Smooth muscle cell (in vitro differentiated cells): ENCODE results near the gene PRR5L. TPM values are rescaled to one million over a fixed set of nuclear protein-coding genes. Genes with fewer than 3 reads are reported as not detected.

Experiments used
- DNase-seq: peaks from one replicate; lab custom pipeline; 2025; ENCODE audit not compliant: unreplicated experiment; lab: John Stamatoyannopoulos, UW
- H2AFZ ChIP-seq: fragments of 200-600 bp; sonication (generic); 2 replicates; pipeline ENCODE4 v1.6.0; 2016; ENCODE audit warnings: antibody characterized with exemption, low read depth, mild to moderate bottlenecking
- H3F3A ChIP-seq: fragments of 200-600 bp; sonication (generic); 2 replicates; pipeline ENCODE4 v1.6.0; 2017; ENCODE audit warnings: antibody characterized with exemption, low read depth
- H3K27ac ChIP-seq: fragments of 200-600 bp; sonication (generic); 2 replicates; pipeline ENCODE4 v1.5.1; 2016; ENCODE audit warnings: low read depth, mild to moderate bottlenecking
- H3K27me3 ChIP-seq: fragments of 200-600 bp; sonication (generic); 2 replicates; pipeline ENCODE4 v1.6.1; 2016; ENCODE audit warnings: low read depth, mild to moderate bottlenecking
- H3K36me3 ChIP-seq: fragments of 200-600 bp; sonication (generic); 2 replicates; pipeline ENCODE4 v1.5.1; 2016; ENCODE audit warnings: low read depth
- H3K4me1 ChIP-seq: fragments of 200-600 bp; sonication (generic); 2 replicates; pipeline ENCODE4 v1.5.1; 2016; ENCODE audit warnings: low read depth
- H3K4me2 ChIP-seq: fragments of 200-600 bp; sonication (generic); 2 replicates; pipeline ENCODE4 v1.6.0; 2016; ENCODE audit warnings: mild to moderate bottlenecking
- H3K4me3 ChIP-seq: fragments of 200-600 bp; sonication (generic); 2 replicates; pipeline ENCODE4 v1.5.1; 2016; ENCODE audit warnings: mild to moderate bottlenecking
- H3K79me2 ChIP-seq: fragments of 200-600 bp; sonication (generic); 2 replicates; pipeline ENCODE4 v1.6.0; 2016; ENCODE audit warnings: low read depth, mild to moderate bottlenecking
- H3K9ac ChIP-seq: fragments of 200-600 bp; sonication (generic); 2 replicates; pipeline ENCODE4 v1.6.0; 2016; ENCODE audit warnings: low read depth
- H3K9me3 ChIP-seq: fragments of 200-600 bp; sonication (generic); replicated peaks from 2 replicates; pipeline ENCODE4 v1.5.1; 2016; ENCODE audit warnings: low read depth
- H4K20me1 ChIP-seq: fragments of 200-600 bp; sonication (generic); 2 replicates; pipeline ENCODE4 v1.6.0; 2016; ENCODE audit warnings: low read depth
- WGBS: methylation state at CpG from one replicate; pipeline ENCODE4 v1.1.7; 2016; ENCODE audit warnings: low lambda C conversion rate; 5-methylcytosine and 5-hydroxymethylcytosine counted together
- polyA plus RNA-seq: library from polyadenylated mRNA; unstranded; fragments of >200 nt; fragmentation: Nextera tagmentation; extraction: Ambion mirVana; gene quantifications from 2 replicates; pipeline ENCODE4 v1.2.1, GENCODE V29; 2016
- total RNA-seq: library from RNA; depleted of rRNA; stranded (reverse); fragments of >200 nt; gene quantifications from 2 replicates; pipeline ENCODE4 v1.2.3, GENCODE V29; 2014
- TF ChIP-seq, protein P1 (sequence below): fragments of 200-600 bp; sonication (generic); IDR thresholded peaks from 2 replicates; pipeline ENCODE4 v1.5.1; 2017; ENCODE audit warnings: borderline replicate concordance, mild to moderate bottlenecking, antibody characterized with exemption; ENCODE audit not compliant: insufficient read depth, poor library complexity, severe bottlenecking

Gene PRR5L
- total and polyA plus RNA-seq, 2 experiments from 2014 or later, result 21.4 to 41.4 TPM

DNA sequence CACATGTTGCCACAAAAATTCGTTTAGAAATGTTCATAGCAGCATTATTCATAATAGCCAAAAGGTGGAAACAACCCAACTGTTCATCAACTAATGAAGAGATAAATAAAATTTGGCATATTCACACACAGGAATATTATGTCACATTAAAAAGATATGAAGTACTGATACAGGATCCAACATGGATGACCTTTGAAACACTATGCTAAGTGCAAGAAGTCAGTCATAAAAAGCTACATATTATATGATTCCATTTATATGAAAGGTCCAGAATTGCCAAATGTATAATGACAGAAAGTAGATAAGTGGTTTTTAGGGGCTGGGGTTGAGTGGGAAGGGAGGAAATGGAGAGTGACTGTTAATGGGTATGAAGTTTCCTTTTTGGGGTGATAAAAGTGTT is 9.0 kb downstream of the PRR5L start:
- Histone ChIP-seq H4K20me1 (no peaks in the 10 kb centered on the region), H3K9me3 (no peaks in the 10 kb centered on the region), H3K4me3 (no peak overlapping the region), H3K27me3 (no peaks in the 10 kb centered on the region), H3K27ac (no peak overlapping the region), H3K9ac (no peak overlapping the region), H3K79me2 (no peaks in the 10 kb centered on the region), H3K36me3 (no peaks in the 10 kb centered on the region), H3K4me2 (no peak overlapping the region), H2AFZ (no peak overlapping the region), H3F3A (no peaks in the 10 kb centered on the region), H3K4me1 (no peaks in the 10 kb centered on the region)
- 30% methylated on average over 1 of the region's 1 CpG for WGBS
- TF ChIP-seq, protein P1, sequence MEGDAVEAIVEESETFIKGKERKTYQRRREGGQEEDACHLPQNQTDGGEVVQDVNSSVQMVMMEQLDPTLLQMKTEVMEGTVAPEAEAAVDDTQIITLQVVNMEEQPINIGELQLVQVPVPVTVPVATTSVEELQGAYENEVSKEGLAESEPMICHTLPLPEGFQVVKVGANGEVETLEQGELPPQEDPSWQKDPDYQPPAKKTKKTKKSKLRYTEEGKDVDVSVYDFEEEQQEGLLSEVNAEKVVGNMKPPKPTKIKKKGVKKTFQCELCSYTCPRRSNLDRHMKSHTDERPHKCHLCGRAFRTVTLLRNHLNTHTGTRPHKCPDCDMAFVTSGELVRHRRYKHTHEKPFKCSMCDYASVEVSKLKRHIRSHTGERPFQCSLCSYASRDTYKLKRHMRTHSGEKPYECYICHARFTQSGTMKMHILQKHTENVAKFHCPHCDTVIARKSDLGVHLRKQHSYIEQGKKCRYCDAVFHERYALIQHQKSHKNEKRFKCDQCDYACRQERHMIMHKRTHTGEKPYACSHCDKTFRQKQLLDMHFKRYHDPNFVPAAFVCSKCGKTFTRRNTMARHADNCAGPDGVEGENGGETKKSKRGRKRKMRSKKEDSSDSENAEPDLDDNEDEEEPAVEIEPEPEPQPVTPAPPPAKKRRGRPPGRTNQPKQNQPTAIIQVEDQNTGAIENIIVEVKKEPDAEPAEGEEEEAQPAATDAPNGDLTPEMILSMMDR, result no peak
- no peak for DNase-seq

DNA sequence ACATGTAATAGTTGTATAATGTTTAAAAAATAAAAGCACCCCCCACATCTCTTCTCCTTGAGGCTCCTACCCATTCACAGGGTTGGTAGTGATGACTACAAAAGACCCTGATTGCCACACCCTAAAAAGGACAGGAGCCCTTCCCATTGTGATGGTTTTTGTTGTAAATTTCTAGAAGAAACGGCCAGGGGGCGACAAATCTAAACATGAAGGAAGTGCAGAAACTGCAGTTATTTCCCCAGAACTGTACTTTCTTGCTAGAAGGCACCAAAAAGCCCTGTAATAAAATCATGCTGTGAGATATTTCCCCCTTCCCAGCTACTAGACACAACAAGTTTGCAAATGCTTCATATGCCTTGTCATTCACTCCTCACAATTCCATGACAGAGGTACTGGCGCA is 10.8 kb downstream of the PRR5L start:
- WGBS, result 32% methylated on average over 3 of the region's 3 CpGs
- H3K9me3 ChIP-seq, result no peaks in the 10 kb centered on the region
- TF ChIP-seq, protein P1, result peak; percentile 60
- no peak for DNase-seq
- H4K20me1 ChIP-seq, result no peaks in the 10 kb centered on the region
- H3K27ac ChIP-seq, result no peak overlapping the region
- no peaks in the 10 kb centered on the region for H3K79me2 ChIP-seq
- H3K36me3 ChIP-seq, result no peaks in the 10 kb centered on the region
- no peaks in the 10 kb centered on the region for H3K27me3 ChIP-seq
- H3K4me2 ChIP-seq, result no peak overlapping the region
- H3K4me1 ChIP-seq, result no peaks in the 10 kb centered on the region
- no peak overlapping the region for H3K4me3 ChIP-seq
- H3K9ac ChIP-seq, result no peak overlapping the region
- no peak overlapping the region for H2AFZ ChIP-seq
- H3F3A ChIP-seq, result no peaks in the 10 kb centered on the region

DNA sequence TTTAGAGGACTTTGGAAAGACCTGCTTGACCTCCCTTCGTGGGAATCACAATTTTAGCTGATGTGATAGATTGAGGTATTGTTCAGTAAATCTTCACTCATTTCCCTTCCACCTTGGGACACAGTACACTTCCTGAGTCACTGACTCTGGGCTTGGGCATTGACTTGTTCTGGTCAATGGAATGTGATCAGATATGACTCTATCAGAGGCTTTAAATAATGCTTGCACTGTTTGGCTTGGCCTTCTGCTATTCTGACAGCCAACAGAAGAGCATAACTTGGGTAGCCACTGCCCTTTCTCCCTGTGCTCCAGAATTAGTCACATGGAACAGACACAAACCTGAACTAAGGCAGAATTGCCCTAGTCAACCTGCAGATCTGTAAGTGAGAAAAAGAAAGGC is 12.5 kb downstream of the PRR5L start:
- H3K4me2 ChIP-seq, result no peak overlapping the region
- no peaks in the 10 kb centered on the region for H3K9me3 ChIP-seq
- H2AFZ ChIP-seq, result no peak overlapping the region
- H3K36me3 ChIP-seq, result no peaks in the 10 kb centered on the region
- 70% methylated on average over 1 of the region's 1 CpG for WGBS
- no peaks in the 10 kb centered on the region for H3K27me3 ChIP-seq
- H3K9ac ChIP-seq, result no peak overlapping the region
- no peak overlapping the region for H3K4me3 ChIP-seq
- TF ChIP-seq, protein P1, result no peak
- no peak overlapping the region for H3K27ac ChIP-seq
- H4K20me1 ChIP-seq, result no peaks in the 10 kb centered on the region
- no peaks in the 10 kb centered on the region for H3K4me1 ChIP-seq
- no peaks in the 10 kb centered on the region for H3K79me2 ChIP-seq
- H3F3A ChIP-seq, result no peaks in the 10 kb centered on the region
- no peak for DNase-seq

DNA sequence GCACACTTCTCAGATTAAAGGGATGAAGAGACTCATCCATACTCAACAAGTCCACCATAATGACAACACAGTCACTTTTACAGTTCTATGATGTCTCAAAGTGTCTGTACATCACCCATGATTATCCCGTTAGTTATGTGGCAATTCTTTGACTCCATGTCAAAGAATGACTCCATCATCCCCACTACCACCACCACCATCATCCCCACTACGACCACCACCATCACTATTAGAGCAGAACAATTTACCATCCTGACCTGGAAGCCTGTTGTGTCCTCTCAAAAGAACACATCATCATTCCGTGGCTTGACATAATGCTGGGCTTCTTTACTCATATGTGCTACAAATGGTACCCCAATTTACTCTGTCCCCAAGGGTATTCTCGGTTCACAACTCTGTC is 13.7 kb downstream of the PRR5L start:
- Histone ChIP-seq H3K9me3 (no peaks in the 10 kb centered on the region), H3K4me2 (no peak overlapping the region), H3K4me3 (no peak overlapping the region), H3K9ac (no peak overlapping the region), H3K36me3 (no peaks in the 10 kb centered on the region), H4K20me1 (no peaks in the 10 kb centered on the region), H3K27ac (no peak overlapping the region), H3K79me2 (no peaks in the 10 kb centered on the region), H2AFZ (no peak overlapping the region), H3F3A (no peaks in the 10 kb centered on the region), H3K27me3 (no peaks in the 10 kb centered on the region), H3K4me1 (no peaks in the 10 kb centered on the region)
- no peak for DNase-seq
- TF ChIP-seq, protein P1, result no peak
- 92% methylated on average over 4 of the region's 4 CpGs for WGBS
